HepG2 (cell line): Measurements from ENCODE around the gene SERTAD3. TPM values are rescaled to one million over a fixed set of nuclear protein-coding genes. Genes with fewer than 3 reads are reported as not detected.
A peak's percentile ranks its signal among the peaks of the same experiment; 100 is the strongest.

Experiments
- ATAC-seq: fragments of 200-7000 bp; cut with Tn5 transposase; 3 replicates; pipeline ENCODE4 v1.9.1; 2020; ENCODE audit warnings: mild to moderate bottlenecking, moderate library complexity
- BruUV-seq: library from RNA; stranded (reverse); fragments of 400-500 nt; replicated peaks from 2 replicates; lab custom pipeline; 2021; lab: Mats Ljungman, UMichigan
- CTCF ChIA-PET: fragments of 300-600 bp; formaldehyde crosslinking; extraction: SDS; loops from one replicate; lab custom pipeline; 2021; ENCODE audit warnings: low total read pairs, inconsistent platforms, low intra/inter-chr PET ratio; lab: Yijun Ruan, JAX
- POLR2A ChIA-PET: fragments of 350-600 bp; sonication (Branson Sonifier 250); formaldehyde crosslinking; loops from one replicate; lab custom pipeline; 2020; ENCODE audit warnings: antibody characterized with exemption, inconsistent platforms; lab: Yijun Ruan, JAX
- DNase-seq: peaks from one replicate; pipeline ENCODE4 v3.0.0-alpha.2; 2015; ENCODE audit warnings: low spot score
- FAIRE-seq: peaks from 3 replicates; lab custom pipeline; 2011; peaks lifted over from hg19 to GRCh38; lab: Jason Lieb, UNC
- H2AFZ ChIP-seq: one replicate; pipeline ENCODE4 v1.6.1; 2011; ENCODE audit warnings: low read length, inconsistent platforms
- H3K27ac ChIP-seq: fragments of 300-600 bp; 3 replicates; pipeline ENCODE4 v1.8.0; 2011; ENCODE audit warnings: mixed run types, mild to moderate bottlenecking, mixed read lengths, low read length, inconsistent platforms; ENCODE audit not compliant: insufficient read depth; ENCODE audit errors: extremely low read length
- H3K27me3 ChIP-seq, 2 experiments: fragments of 200-600 bp in 1 of 2; 2 replicates in 1 of 2; 3 replicates in 1 of 2; pipeline versions ENCODE4 v1.6.0 to v1.8.0; 2011; ENCODE audit warnings: low read length in 2 of 2, mild to moderate bottlenecking in 2 of 2, moderate library complexity in 2 of 2, inconsistent platforms in 1 of 2; ENCODE audit not compliant: insufficient read depth in 2 of 2, control insufficient read depth in 1 of 2
- H3K36me3 ChIP-seq, 2 experiments: fragments of 200-600 bp in 1 of 2; replicated peaks in 1 of 2; 2 replicates in 1 of 2; 3 replicates in 1 of 2; pipeline versions ENCODE4 v1.5.1 to v1.8.0; 2011; ENCODE audit warnings: low read length in 2 of 2, inconsistent platforms in 1 of 2; ENCODE audit not compliant: insufficient read depth in 2 of 2, control insufficient read depth in 1 of 2
- H3K4me1 ChIP-seq: 2 replicates; pipeline ENCODE4 v1.5.1; 2012; ENCODE audit warnings: low read length, inconsistent platforms; ENCODE audit not compliant: insufficient read depth
- H3K4me2 ChIP-seq: 2 replicates; pipeline ENCODE4 v1.6.0; 2011; ENCODE audit warnings: low read depth, low read length, inconsistent platforms
- H3K4me3 ChIP-seq, 3 experiments: fragments of 200-600 bp in 1 of 3; sonication (generic), shearing (Covaris generic) in 1 of 3; replicated peaks in 1 of 3; 2 replicates each; pipeline ENCODE4 v1.5.1; 2011 to 2016; ENCODE audit warnings: low read length in 3 of 3, inconsistent platforms in 2 of 3, low read depth in 2 of 3, mild to moderate bottlenecking in 2 of 3, control low read depth in 1 of 3, mixed read lengths in 1 of 3; ENCODE audit not compliant: insufficient read depth in 1 of 3
- H3K79me2 ChIP-seq: one replicate; pipeline ENCODE4 v1.6.1; 2011; ENCODE audit warnings: low read length, inconsistent platforms; ENCODE audit not compliant: insufficient read depth
- H3K9ac ChIP-seq: 2 replicates; pipeline ENCODE4 v1.6.0; 2011; ENCODE audit warnings: mild to moderate bottlenecking, low read depth, low read length, inconsistent platforms; ENCODE audit not compliant: insufficient read depth
- H3K9me3 ChIP-seq: 2 replicates; pipeline ENCODE4 v1.5.1; 2012; ENCODE audit warnings: mild to moderate bottlenecking, low read length
- H4K20me1 ChIP-seq: 2 replicates; pipeline ENCODE4 v1.6.0; 2011; ENCODE audit warnings: inconsistent platforms, mild to moderate bottlenecking, low read length, moderate library complexity; ENCODE audit not compliant: insufficient read depth
- DMTF1 ChIP-seq: sonication (generic); formaldehyde crosslinking; IDR thresholded peaks from 2 replicates; pipeline ENCODE4 v1.4.0; 2020; ENCODE audit warnings: mild to moderate bottlenecking, missing genetic modification reagents
- GMEB2 ChIP-seq: IDR thresholded peaks from 2 replicates; pipeline ENCODE4 v1.6.1; 2016; ENCODE audit warnings: missing biosample characterization, missing genetic modification reagents, low read depth
- KDM5B ChIP-seq: sonication (generic); formaldehyde crosslinking; IDR thresholded peaks from 2 replicates; pipeline ENCODE4 v1.4.0; 2020; ENCODE audit warnings: missing genetic modification reagents, mild to moderate bottlenecking, borderline replicate concordance
- MLX ChIP-seq: IDR thresholded peaks from 2 replicates; pipeline ENCODE4 v1.6.1; 2016
- TAF1 ChIP-seq: sonication (generic); formaldehyde crosslinking; IDR thresholded peaks from 2 replicates; pipeline ENCODE4 v1.4.0; 2020; ENCODE audit warnings: missing genetic modification reagents
- ZBTB39 ChIP-seq: sonication (generic); formaldehyde crosslinking; IDR thresholded peaks from 2 replicates; pipeline ENCODE4 v1.5.0; 2020; ENCODE audit warnings: missing genetic modification reagents
- ZNF503 ChIP-seq: sonication (generic); formaldehyde crosslinking; IDR thresholded peaks from 2 replicates; pipeline ENCODE4 v1.4.0; 2020; ENCODE audit warnings: missing genetic modification reagents
- ZNF772 ChIP-seq: sonication (generic); formaldehyde crosslinking; IDR thresholded peaks from 2 replicates; pipeline ENCODE4 v1.5.0; 2020; ENCODE audit warnings: mild to moderate bottlenecking, missing genetic modification reagents
- WGBS: methylation state at CpG from one replicate; pipeline ENCODE4 v1.1.6; 2017; ENCODE audit warnings: low lambda C conversion rate; 5-methylcytosine and 5-hydroxymethylcytosine counted together
- in situ Hi-C: cut with HindIII; loops from 2 replicates; pipeline ENCODE4 v1.10.0; 2017; ENCODE audit warnings: low pct_unique_long_range_greater_than_20kb; ENCODE audit not compliant: extremely low pct_ligation_motif_present
- intact Hi-C: fragments of 100-400 bp; cut with micrococcal nuclease; formaldehyde crosslinking; loops from one replicate; pipeline ENCODE4 v1.10.0; 2022; ENCODE audit not compliant: unreplicated experiment
- polyA plus RNA-seq, 8 experiments: library from polyadenylated mRNA; depleted of rRNA in 3 of 8; stranded (reverse) in 7 of 8; unstranded in 1 of 8; fragments of >200 nt; fragmentation: Illumina TruSeq in 4 of 8; extraction: Trizol in 4 of 8; gene quantifications; 2 replicates each; pipeline versions ENCODE4 v1.2.1 to v1.2.3, GENCODE V29; 2011 to 2016; ENCODE audit warnings: low read depth in 4 of 8, missing spikeins in 1 of 8, mixed read lengths in 1 of 8; ENCODE audit not compliant: insufficient read depth in 1 of 8
- total RNA-seq, 5 experiments: library from RNA; depleted of rRNA; stranded (reverse); fragments of >200 nt; fragmentation: Illumina TruSeq; extraction: Trizol; gene quantifications; 2 replicates each; pipeline ENCODE4 v1.2.3, GENCODE V29; 2016; ENCODE audit warnings: low read depth in 1 of 5

SERTAD3 gene
- total and polyA plus RNA-seq, 2 of the 13 experiments (the other 11 are each of a cell fraction or from before 2014, with no cell fraction given), result 9.6 to 16.9 TPM

GRCh38 chr19:40417643-40417981 lies 26.5 kb downstream of the SERTAD3 start:
- no peak for DNase-seq
- Histone ChIP-seq H3K9me3 (no peaks in the 10 kb centered on the region), H3K27ac (no peak overlapping the region), H3K79me2 (no peaks in the 10 kb centered on the region), H3K4me1 (peaks cover 49% of the 10 kb centered on the region), H2AFZ (no peak overlapping the region), H3K9ac (peak overlapping the region; percentile 61; the same call in 1 of the 2 replicates), H4K20me1 (no peaks in the 10 kb centered on the region), H3K4me3 (peak overlapping the region in 2 of 3 experiments; percentile 50 to 65; a peak in 3 of 6 replicates), H3K27me3 (0 out of 5 replicates have a peak, but pooled peaks cover 0 to 5% of the 10 kb centered on the region in 2 experiments), H3K4me2 (peak overlapping the region; percentile 79), H3K36me3 (no peaks in the 10 kb centered on the region)
- ChIA-PET POLR2A (interaction anchor here (0.6 to 2.6 kb wide), 4 partner anchors 9 to 26 kb away, joined by 4 to 20 read pairs (median 10); partner anchors contain the start of gene SERTAD1), CTCF (no interaction called here)
- intact Hi-C loops (loop anchor here (1.0 kb wide), 1 partner anchor 47 kb away; no protein-coding TSS in a partner anchor), in situ Hi-C loops (no loop called here)
- BruUV-seq, result no TSS peak
- WGBS, result 32% methylated on average over 4 of the region's 4 CpGs
- no peak for FAIRE-seq
- no peak for ATAC-seq
- TF ChIP-seq ZBTB39 (no peak), MLX (CRISPR knock-in tag) (no peak), ZNF503 (CRISPR knock-in tag) (no peak), KDM5B (CRISPR knock-in tag) (no peak), ZNF772 (CRISPR knock-in tag) (no peak), GMEB2 (CRISPR knock-in tag) (no peak), TAF1 (CRISPR knock-in tag) (0 out of 2 replicates have a peak, but pooled peaks have one; percentile 1), DMTF1 (CRISPR knock-in tag) (no peak)
